Fibroblast of lung (primary cell): ENCODE results near the gene ABLIM2.

Experiments
- EZH2 ChIP-seq: IDR thresholded peaks from 2 replicates; pipeline ENCODE4 v1.5.1; 2012; ENCODE audit warnings: low read length, control low read depth, mild to moderate bottlenecking; ENCODE audit errors: missing control alignments
- TF ChIP-seq, protein P1 (sequence below), 2 donors: IDR thresholded peaks in 1 of 2; conservative IDR thresholded peaks in 1 of 2; 1 replicate in 1 of 2; 2 replicates in 1 of 2; pipeline ENCODE4 v1.5.1; 2011 to 2012; ENCODE audit warnings: low read length in 2 of 2, control low read depth in 1 of 2, inconsistent platforms in 1 of 2, low read depth in 1 of 2, mild to moderate bottlenecking in 1 of 2

DNA sequence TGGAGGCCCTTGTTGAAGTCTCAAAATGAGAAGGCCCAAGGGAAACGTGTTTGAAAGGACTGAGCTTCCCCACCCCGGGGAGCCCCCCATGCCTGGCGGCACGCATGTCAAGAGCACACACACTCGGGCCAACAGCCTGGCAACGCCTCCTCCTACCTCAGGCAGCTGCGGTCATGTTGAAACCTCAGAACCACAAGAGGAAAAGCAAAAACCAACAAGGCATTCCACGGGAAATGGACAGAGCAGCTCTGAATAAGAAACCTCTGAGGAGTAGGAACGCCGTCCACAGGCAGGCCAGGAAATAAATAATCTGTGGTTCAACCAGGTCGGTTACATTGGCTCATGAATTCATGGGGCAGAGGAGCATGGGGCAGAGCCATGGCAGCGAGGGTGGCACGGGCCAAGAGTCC lies 123.2 kb downstream of the ABLIM2 start:
- TF ChIP-seq, protein P1, sequence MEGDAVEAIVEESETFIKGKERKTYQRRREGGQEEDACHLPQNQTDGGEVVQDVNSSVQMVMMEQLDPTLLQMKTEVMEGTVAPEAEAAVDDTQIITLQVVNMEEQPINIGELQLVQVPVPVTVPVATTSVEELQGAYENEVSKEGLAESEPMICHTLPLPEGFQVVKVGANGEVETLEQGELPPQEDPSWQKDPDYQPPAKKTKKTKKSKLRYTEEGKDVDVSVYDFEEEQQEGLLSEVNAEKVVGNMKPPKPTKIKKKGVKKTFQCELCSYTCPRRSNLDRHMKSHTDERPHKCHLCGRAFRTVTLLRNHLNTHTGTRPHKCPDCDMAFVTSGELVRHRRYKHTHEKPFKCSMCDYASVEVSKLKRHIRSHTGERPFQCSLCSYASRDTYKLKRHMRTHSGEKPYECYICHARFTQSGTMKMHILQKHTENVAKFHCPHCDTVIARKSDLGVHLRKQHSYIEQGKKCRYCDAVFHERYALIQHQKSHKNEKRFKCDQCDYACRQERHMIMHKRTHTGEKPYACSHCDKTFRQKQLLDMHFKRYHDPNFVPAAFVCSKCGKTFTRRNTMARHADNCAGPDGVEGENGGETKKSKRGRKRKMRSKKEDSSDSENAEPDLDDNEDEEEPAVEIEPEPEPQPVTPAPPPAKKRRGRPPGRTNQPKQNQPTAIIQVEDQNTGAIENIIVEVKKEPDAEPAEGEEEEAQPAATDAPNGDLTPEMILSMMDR (conservative IDR thresholded peaks at IDR 0.05 in 1 of 2, IDR thresholded peaks at IDR 0.05 in 1 of 2; ENCODE audit: low read depth in 1 of 2, low read length in 2 of 2): no peak
- no peak for TF ChIP-seq EZH2
